Activated CD4-positive, alpha-beta T cell treated with anti-CD3 and anti-CD28 coated beads for 4 hours (primary cell): ENCODE results near the gene IAPP.
"Not testable (repeated sequence)": the region's sequence is repeated elsewhere in the genome, so short reads cannot be mapped to it uniquely, and the experiment has no call there.

ENCODE experiments used
- DNase-seq, 2 donors: peaks; one replicate each; pipeline ENCODE4 v3.0.0-alpha.2; 2020

The IAPP gene

GRCh38 chr12:21372602-21373001 is at the start of gene IAPP:
Gene IAPP (plus strand): TSS chr12:21372902. CDS start chr12:21373352, 450 bp downstream.
- DNase-seq, result no peak

- DNase-seq, result no peak
Measured at GRCh38 chr12:21323736-21324135, 49.0 kb upstream of the IAPP start.

GRCh38 chr12:21324551-21324950 is 48.2 kb upstream of the IAPP start:
- no peak for DNase-seq

GRCh38 chr12:21328578-21328977 is 44.1 kb upstream of the IAPP start:
- no peak for DNase-seq

GRCh38 chr12:21330682-21331253 is 41.9 kb upstream of the IAPP start:
- DNase-seq, result no peak

- no peak for DNase-seq
Measured at GRCh38 chr12:21334771-21335325, 37.9 kb upstream of the IAPP start, which contains the start of gene SLCO1A2. Gene SLCO1A2 (minus strand): TSS chr12:21334917. CDS start chr12:21334647, 270 bp downstream.

- no peak for DNase-seq
Measured at GRCh38 chr12:21336656-21337055, 36.0 kb upstream of the IAPP start.

GRCh38 chr12:21337453-21337852 is 35.2 kb upstream of the IAPP start:
- no peak for DNase-seq

- DNase-seq, result no peak
Measured at GRCh38 chr12:21337959-21338744, 34.5 kb upstream of the IAPP start.

- no peak for DNase-seq
Measured at GRCh38 chr12:21339921-21340320, 32.8 kb upstream of the IAPP start.

- DNase-seq, result no peak
Measured at GRCh38 chr12:21340403-21340802, 32.3 kb upstream of the IAPP start.

GRCh38 chr12:21341769-21342168 is 30.9 kb upstream of the IAPP start:
- no peak for DNase-seq

GRCh38 chr12:21343636-21344035 is 29.1 kb upstream of the IAPP start:
- DNase-seq, result no peak

- no peak for DNase-seq
Measured at GRCh38 chr12:21346542-21347205, 26.0 kb upstream of the IAPP start.

GRCh38 chr12:21350975-21351374 is 21.7 kb upstream of the IAPP start:
- DNase-seq, result no peak

GRCh38 chr12:21353487-21353886 is 19.2 kb upstream of the IAPP start:
- no peak for DNase-seq

- DNase-seq, result no peak
Measured at GRCh38 chr12:21353948-21354347, 18.8 kb upstream of the IAPP start.

- DNase-seq, result no peak
Measured at GRCh38 chr12:21354641-21355040, 18.1 kb upstream of the IAPP start.

- not testable (repeated sequence) for DNase-seq
Measured at GRCh38 chr12:21360632-21361031, 12.1 kb upstream of the IAPP start.

- DNase-seq, result no peak
Measured at GRCh38 chr12:21369141-21369980, 3.3 kb upstream of the IAPP start.

- DNase-seq, result no peak
Measured at GRCh38 chr12:21370845-21371449, 1.8 kb upstream of the IAPP start.

- DNase-seq, result no peak
Measured at GRCh38 chr12:21379218-21379617, 6.5 kb downstream of the IAPP start.
